ENCODE results near the gene FADS2.

FADS2 gene

GRCh38 chr11:61797263-61797944 is 30.7 kb upstream of the FADS2 start:
- DNase-seq = peak; percentile 52

- DNase-seq = no peak
Measured at GRCh38 chr11:61799665-61800284, 28.3 kb upstream of the FADS2 start.

- no peak for DNase-seq
Measured at GRCh38 chr11:61800331-61801281, 27.5 kb upstream of the FADS2 start.

GRCh38 chr11:61802605-61803004 is 25.5 kb upstream of the FADS2 start:
- DNase-seq = no peak

GRCh38 chr11:61803889-61804647 is 24.0 kb upstream of the FADS2 start:
- no peak for DNase-seq

GRCh38 chr11:61805146-61805545 is 23.0 kb upstream of the FADS2 start:
- no peak for DNase-seq

GRCh38 chr11:61806785-61807184 is 21.3 kb upstream of the FADS2 start:
- no peak for DNase-seq

GRCh38 chr11:61810671-61811175 is 17.4 kb upstream of the FADS2 start:
- DNase-seq = no peak

GRCh38 chr11:61811831-61812230 is 16.3 kb upstream of the FADS2 start:
- no peak for DNase-seq

GRCh38 chr11:61812736-61813411 is 15.2 kb upstream of the FADS2 start:
- no peak for DNase-seq

GRCh38 chr11:61814247-61814957 is 13.7 kb upstream of the FADS2 start:
- peak; percentile 11 for DNase-seq

GRCh38 chr11:61814958-61815789 is 12.9 kb upstream of the FADS2 start:
- DNase-seq = peak; percentile 68

- DNase-seq = peak; percentile 12
Measured at GRCh38 chr11:61815790-61816735, 12.0 kb upstream of the FADS2 start.

- DNase-seq = peak; percentile 87
Measured at GRCh38 chr11:61816736-61817455, 11.2 kb upstream of the FADS2 start, which contains the start of gene FADS1. Gene FADS1, minus strand, starts transcription at chr11:61817003. Its CDS starts 74 bp downstream, at chr11:61816929.

- DNase-seq = no peak
Measured at GRCh38 chr11:61817471-61818202, 10.5 kb upstream of the FADS2 start.

GRCh38 chr11:61820174-61820573 is 7.9 kb upstream of the FADS2 start:
- DNase-seq = no peak

GRCh38 chr11:61826930-61827570 is 1.1 kb upstream of the FADS2 start:
- DNase-seq = peak; percentile 61

Data from NCI-H1417 treated with DMSO at 0.1 percent for 48 hours (cell line).